HepG2 (cell line): ENCODE data around the gene SLX9. TPM values are rescaled to one million over a fixed set of nuclear protein-coding genes. Genes with fewer than 3 reads are reported as not detected.

Experiments
- CAMTA2 ChIP-seq: sonication (generic); formaldehyde crosslinking; IDR thresholded peaks from 2 replicates; pipeline ENCODE4 v1.4.0; 2020; ENCODE audit warnings: mild to moderate bottlenecking, missing genetic modification reagents, borderline replicate concordance
- ESRRA ChIP-seq: sonication (generic); formaldehyde crosslinking; IDR thresholded peaks from 2 replicates; pipeline ENCODE4 v1.5.1; 2020; ENCODE audit warnings: mild to moderate bottlenecking, low read depth, missing genetic modification reagents
- FOSL1 ChIP-seq: sonication (generic); formaldehyde crosslinking; IDR thresholded peaks from 2 replicates; pipeline ENCODE4 v1.9.0; 2021; ENCODE audit warnings: missing genetic modification reagents, borderline replicate concordance
- FOXJ3 ChIP-seq: sonication (generic); formaldehyde crosslinking; IDR thresholded peaks from 2 replicates; pipeline ENCODE4 v1.4.0; 2020; ENCODE audit warnings: missing genetic modification reagents, mild to moderate bottlenecking, borderline replicate concordance
- GZF1 ChIP-seq: sonication (generic); formaldehyde crosslinking; IDR thresholded peaks from 2 replicates; pipeline ENCODE4 v1.5.1; 2020; ENCODE audit warnings: mild to moderate bottlenecking, missing genetic modification reagents
- IKZF1 ChIP-seq: fragments of 450-650 bp; IDR thresholded peaks from 2 replicates; pipeline ENCODE4 v1.7.1; 2016
- KLF16 ChIP-seq, 2 experiments: sonication (generic) in 1 of 2; formaldehyde crosslinking in 1 of 2; IDR thresholded peaks; 2 replicates each; pipeline versions ENCODE4 v1.6.1 to v1.8.0; 2016 to 2023; ENCODE audit warnings: missing genetic modification reagents in 2 of 2, missing compliant biosample characterization in 1 of 2
- MEIS1 ChIP-seq: sonication (generic); formaldehyde crosslinking; IDR thresholded peaks from 2 replicates; pipeline ENCODE4 v1.9.0; 2021; ENCODE audit warnings: mild to moderate bottlenecking, missing genetic modification reagents, moderate library complexity, borderline replicate concordance
- NFKB2 ChIP-seq: sonication (generic); formaldehyde crosslinking; IDR thresholded peaks from 2 replicates; pipeline ENCODE4 v1.4.0; 2020; ENCODE audit warnings: missing genetic modification reagents, borderline replicate concordance
- NR3C1 ChIP-seq: sonication (generic); formaldehyde crosslinking; IDR thresholded peaks from 2 replicates; pipeline ENCODE4 v1.4.0; 2020; ENCODE audit warnings: missing genetic modification reagents
- TCF7 ChIP-seq: sonication (generic); IDR thresholded peaks from 2 replicates; pipeline ENCODE4 v1.6.1; 2016; ENCODE audit warnings: antibody characterized with exemption, low read depth
- TMF1 ChIP-seq: sonication (generic); formaldehyde crosslinking; IDR thresholded peaks from 2 replicates; pipeline ENCODE4 v1.8.1; 2022; ENCODE audit warnings: low read depth, missing genetic modification reagents
- ZFP1 ChIP-seq: IDR thresholded peaks from 2 replicates; pipeline ENCODE4 v1.6.1; 2016
- ZFX ChIP-seq: sonication (generic); formaldehyde crosslinking; IDR thresholded peaks from 2 replicates; pipeline ENCODE4 v1.4.0; 2020; ENCODE audit warnings: mild to moderate bottlenecking, low read depth, missing genetic modification reagents, moderate library complexity
- ZNF180 ChIP-seq: sonication (generic); formaldehyde crosslinking; IDR thresholded peaks from 2 replicates; pipeline ENCODE4 v1.4.0; 2020; ENCODE audit warnings: low read depth, missing genetic modification reagents, borderline replicate concordance
- ZNF30 ChIP-seq: sonication (generic); formaldehyde crosslinking; IDR thresholded peaks from 2 replicates; pipeline ENCODE4 v1.5.0; 2020; ENCODE audit warnings: mild to moderate bottlenecking, missing genetic modification reagents
- ZNF317 ChIP-seq: sonication (generic); formaldehyde crosslinking; IDR thresholded peaks from 2 replicates; pipeline ENCODE4 v1.5.0; 2020; ENCODE audit warnings: mild to moderate bottlenecking, missing genetic modification reagents
- ZNF510 ChIP-seq: sonication (generic); formaldehyde crosslinking; IDR thresholded peaks from 2 replicates; pipeline ENCODE4 v1.4.0; 2020; ENCODE audit warnings: low read depth, mild to moderate bottlenecking, missing genetic modification reagents
- ZNF670 ChIP-seq: sonication (generic); formaldehyde crosslinking; IDR thresholded peaks from 2 replicates; pipeline ENCODE4 v1.8.0; 2022; ENCODE audit warnings: mild to moderate bottlenecking, missing genetic modification reagents, borderline replicate concordance
- ZSCAN29 ChIP-seq: sonication (generic); formaldehyde crosslinking; conservative IDR thresholded peaks from 2 replicates; pipeline ENCODE4 v1.4.0; 2020; ENCODE audit warnings: mild to moderate bottlenecking, missing genetic modification reagents
- polyA plus RNA-seq, 8 experiments: library from polyadenylated mRNA; depleted of rRNA in 3 of 8; stranded (reverse) in 7 of 8; unstranded in 1 of 8; fragments of >200 nt; fragmentation: Illumina TruSeq in 4 of 8; extraction: Trizol in 4 of 8; gene quantifications; 2 replicates each; pipeline versions ENCODE4 v1.2.1 to v1.2.3, GENCODE V29; 2011 to 2016; ENCODE audit warnings: low read depth in 4 of 8, missing spikeins in 1 of 8, mixed read lengths in 1 of 8; ENCODE audit not compliant: insufficient read depth in 1 of 8
- total RNA-seq, 5 experiments: library from RNA; depleted of rRNA; stranded (reverse); fragments of >200 nt; fragmentation: Illumina TruSeq; extraction: Trizol; gene quantifications; 2 replicates each; pipeline ENCODE4 v1.2.3, GENCODE V29; 2016; ENCODE audit warnings: low read depth in 1 of 5
- TF ChIP-seq, protein P1 (sequence below): sonication (generic); formaldehyde crosslinking; IDR thresholded peaks from 2 replicates; pipeline ENCODE4 v1.8.0; 2022; ENCODE audit warnings: mild to moderate bottlenecking, missing genetic modification reagents, moderate library complexity
- TF ChIP-seq, protein P2 (sequence below): sonication (generic); formaldehyde crosslinking; IDR thresholded peaks from 2 replicates; pipeline ENCODE4 v1.4.0; 2020; ENCODE audit warnings: missing genetic modification reagents, borderline replicate concordance
- TF ChIP-seq, protein P3 (sequence below): sonication (generic); formaldehyde crosslinking; IDR thresholded peaks from 2 replicates; pipeline ENCODE4 v1.4.0; 2020; ENCODE audit warnings: mild to moderate bottlenecking, missing genetic modification reagents
- TF ChIP-seq, protein P4 (sequence below), 2 experiments: fragments of 450-650 bp in 1 of 2; sonication (generic) in 1 of 2; formaldehyde crosslinking; IDR thresholded peaks; 2 replicates each; pipeline versions ENCODE4 v1.5.0 to v1.8.0; 2020 to 2022; ENCODE audit warnings: mild to moderate bottlenecking in 1 of 2, missing genetic modification reagents in 1 of 2
- TF ChIP-seq, protein P5 (sequence below): sonication (generic); formaldehyde crosslinking; IDR thresholded peaks from 2 replicates; pipeline ENCODE4 v1.5.0; 2020; ENCODE audit warnings: mild to moderate bottlenecking, missing genetic modification reagents, moderate library complexity

SLX9 gene
- total and polyA plus RNA-seq, 2 of the 13 experiments (the other 11 are each of a cell fraction or from before 2014, with no cell fraction given) = 21.0 to 47.1 TPM

DNA sequence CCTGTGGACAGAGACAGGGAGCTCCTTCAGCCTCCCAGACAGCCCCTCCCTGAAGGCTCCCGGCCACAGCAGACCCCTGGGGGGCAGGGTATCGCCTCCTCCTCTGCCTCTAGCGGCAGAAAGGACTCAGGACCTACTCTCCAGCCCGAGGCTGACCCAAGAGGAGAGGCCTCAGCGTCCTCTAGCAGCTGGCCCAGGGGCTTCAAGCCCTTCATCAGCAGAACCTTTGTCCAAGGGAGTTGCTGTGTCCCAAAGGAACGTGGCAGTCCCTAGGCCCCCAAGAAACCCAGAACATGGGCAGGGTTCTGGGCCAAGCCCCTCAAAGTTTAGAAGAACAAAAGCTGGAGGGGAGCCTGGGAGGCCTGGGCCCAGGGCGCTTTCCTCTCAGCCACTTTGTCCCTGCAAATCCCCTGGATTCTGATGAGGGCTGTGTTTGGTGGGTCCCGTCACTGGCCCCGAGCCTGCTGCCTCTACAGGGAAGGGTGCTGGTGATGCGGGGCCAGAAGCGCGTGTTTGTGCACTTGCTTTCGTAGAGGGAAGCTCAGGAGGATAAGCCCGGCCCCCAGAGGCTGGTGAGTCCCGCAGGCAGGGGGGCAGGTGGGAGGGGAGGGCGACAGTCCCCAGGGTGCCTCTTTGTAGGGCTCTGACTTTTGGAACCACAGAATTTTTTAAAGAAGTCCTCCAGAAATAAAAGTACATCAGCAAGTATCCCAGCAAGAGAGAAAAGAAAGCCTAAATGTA lies 32.4 kb upstream of the SLX9 start (continued):
- TF ChIP-seq ZNF510 (CRISPR knock-in tag) (no peak), TCF7 (no peak), KLF16 (CRISPR knock-in tag; IDR thresholded peaks at IDR 0.05) (no peak), MEIS1 (CRISPR knock-in tag) (0 out of 2 replicates have a peak, but pooled peaks have one; percentile 28), ZFX (CRISPR knock-in tag) (peak; percentile 64; the same call in 1 of the 2 replicates), CAMTA2 (no peak), ESRRA (no peak), FOSL1 (no peak), ZNF30 (no peak), ZFP1 (CRISPR knock-in tag) (no peak), IKZF1 (no peak), ZNF180 (CRISPR knock-in tag) (no peak), ZNF317 (CRISPR knock-in tag) (no peak), ZSCAN29 (CRISPR knock-in tag) (peak; percentile 54; the same call in 1 of the 2 replicates), GZF1 (no peak), TMF1 (no peak), NFKB2 (CRISPR knock-in tag) (no peak; the same call in 1 of the 2 replicates), ZNF670 (no peak), NR3C1 (no peak), FOXJ3 (CRISPR knock-in tag) (no peak)
- TF ChIP-seq, protein P1, sequence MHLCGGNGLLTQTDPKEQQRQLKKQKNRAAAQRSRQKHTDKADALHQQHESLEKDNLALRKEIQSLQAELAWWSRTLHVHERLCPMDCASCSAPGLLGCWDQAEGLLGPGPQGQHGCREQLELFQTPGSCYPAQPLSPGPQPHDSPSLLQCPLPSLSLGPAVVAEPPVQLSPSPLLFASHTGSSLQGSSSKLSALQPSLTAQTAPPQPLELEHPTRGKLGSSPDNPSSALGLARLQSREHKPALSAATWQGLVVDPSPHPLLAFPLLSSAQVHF (CRISPR knock-in tag) = no peak
- TF ChIP-seq, protein P2, sequence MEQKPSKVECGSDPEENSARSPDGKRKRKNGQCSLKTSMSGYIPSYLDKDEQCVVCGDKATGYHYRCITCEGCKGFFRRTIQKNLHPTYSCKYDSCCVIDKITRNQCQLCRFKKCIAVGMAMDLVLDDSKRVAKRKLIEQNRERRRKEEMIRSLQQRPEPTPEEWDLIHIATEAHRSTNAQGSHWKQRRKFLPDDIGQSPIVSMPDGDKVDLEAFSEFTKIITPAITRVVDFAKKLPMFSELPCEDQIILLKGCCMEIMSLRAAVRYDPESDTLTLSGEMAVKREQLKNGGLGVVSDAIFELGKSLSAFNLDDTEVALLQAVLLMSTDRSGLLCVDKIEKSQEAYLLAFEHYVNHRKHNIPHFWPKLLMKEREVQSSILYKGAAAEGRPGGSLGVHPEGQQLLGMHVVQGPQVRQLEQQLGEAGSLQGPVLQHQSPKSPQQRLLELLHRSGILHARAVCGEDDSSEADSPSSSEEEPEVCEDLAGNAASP (CRISPR knock-in tag) = no peak
- TF ChIP-seq, protein P3, sequence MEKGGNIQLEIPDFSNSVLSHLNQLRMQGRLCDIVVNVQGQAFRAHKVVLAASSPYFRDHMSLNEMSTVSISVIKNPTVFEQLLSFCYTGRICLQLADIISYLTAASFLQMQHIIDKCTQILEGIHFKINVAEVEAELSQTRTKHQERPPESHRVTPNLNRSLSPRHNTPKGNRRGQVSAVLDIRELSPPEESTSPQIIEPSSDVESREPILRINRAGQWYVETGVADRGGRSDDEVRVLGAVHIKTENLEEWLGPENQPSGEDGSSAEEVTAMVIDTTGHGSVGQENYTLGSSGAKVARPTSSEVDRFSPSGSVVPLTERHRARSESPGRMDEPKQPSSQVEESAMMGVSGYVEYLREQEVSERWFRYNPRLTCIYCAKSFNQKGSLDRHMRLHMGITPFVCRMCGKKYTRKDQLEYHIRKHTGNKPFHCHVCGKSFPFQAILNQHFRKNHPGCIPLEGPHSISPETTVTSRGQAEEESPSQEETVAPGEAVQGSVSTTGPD (CRISPR knock-in tag) = no peak
- TF ChIP-seq, protein P4, sequence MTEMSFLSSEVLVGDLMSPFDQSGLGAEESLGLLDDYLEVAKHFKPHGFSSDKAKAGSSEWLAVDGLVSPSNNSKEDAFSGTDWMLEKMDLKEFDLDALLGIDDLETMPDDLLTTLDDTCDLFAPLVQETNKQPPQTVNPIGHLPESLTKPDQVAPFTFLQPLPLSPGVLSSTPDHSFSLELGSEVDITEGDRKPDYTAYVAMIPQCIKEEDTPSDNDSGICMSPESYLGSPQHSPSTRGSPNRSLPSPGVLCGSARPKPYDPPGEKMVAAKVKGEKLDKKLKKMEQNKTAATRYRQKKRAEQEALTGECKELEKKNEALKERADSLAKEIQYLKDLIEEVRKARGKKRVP (CRISPR knock-in tag; IDR thresholded peaks at IDR 0.05) = no peak
- TF ChIP-seq, protein P5, sequence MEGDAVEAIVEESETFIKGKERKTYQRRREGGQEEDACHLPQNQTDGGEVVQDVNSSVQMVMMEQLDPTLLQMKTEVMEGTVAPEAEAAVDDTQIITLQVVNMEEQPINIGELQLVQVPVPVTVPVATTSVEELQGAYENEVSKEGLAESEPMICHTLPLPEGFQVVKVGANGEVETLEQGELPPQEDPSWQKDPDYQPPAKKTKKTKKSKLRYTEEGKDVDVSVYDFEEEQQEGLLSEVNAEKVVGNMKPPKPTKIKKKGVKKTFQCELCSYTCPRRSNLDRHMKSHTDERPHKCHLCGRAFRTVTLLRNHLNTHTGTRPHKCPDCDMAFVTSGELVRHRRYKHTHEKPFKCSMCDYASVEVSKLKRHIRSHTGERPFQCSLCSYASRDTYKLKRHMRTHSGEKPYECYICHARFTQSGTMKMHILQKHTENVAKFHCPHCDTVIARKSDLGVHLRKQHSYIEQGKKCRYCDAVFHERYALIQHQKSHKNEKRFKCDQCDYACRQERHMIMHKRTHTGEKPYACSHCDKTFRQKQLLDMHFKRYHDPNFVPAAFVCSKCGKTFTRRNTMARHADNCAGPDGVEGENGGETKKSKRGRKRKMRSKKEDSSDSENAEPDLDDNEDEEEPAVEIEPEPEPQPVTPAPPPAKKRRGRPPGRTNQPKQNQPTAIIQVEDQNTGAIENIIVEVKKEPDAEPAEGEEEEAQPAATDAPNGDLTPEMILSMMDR (CRISPR knock-in tag) = peak; percentile 53
